IPS-15b (cell line): Measurements from ENCODE around the gene ZNRF3.
"Not testable (repeated sequence)": the region's sequence is repeated elsewhere in the genome, so short reads cannot be mapped to it uniquely, and the experiment has no call there.

Experiments used
- H3K27me3 ChIP-seq: one replicate; pipeline ENCODE4 v1.6.1; 2013; ENCODE audit warnings: low read length; ENCODE audit not compliant: control insufficient read depth, insufficient read depth
- H3K36me3 ChIP-seq: one replicate; pipeline ENCODE4 v1.6.1; 2013; ENCODE audit warnings: low read length; ENCODE audit not compliant: control insufficient read depth, insufficient read depth
- H3K4me1 ChIP-seq: one replicate; pipeline ENCODE4 v1.6.1; 2013; ENCODE audit warnings: mild to moderate bottlenecking, low read length; ENCODE audit not compliant: control insufficient read depth, insufficient read depth
- H3K4me3 ChIP-seq: one replicate; pipeline ENCODE4 v1.5.1; 2013; ENCODE audit warnings: low read depth, low read length
- H3K9ac ChIP-seq: one replicate; pipeline ENCODE4 v1.6.1; 2013; ENCODE audit warnings: low read depth, mild to moderate bottlenecking, low read length
- H3K9me3 ChIP-seq: one replicate; pipeline ENCODE4 v1.6.1; 2013; ENCODE audit warnings: mild to moderate bottlenecking, low read length; ENCODE audit not compliant: control insufficient read depth, insufficient read depth

Gene ZNRF3

GRCh38 chr22:28995551-28995950 is 112.2 kb downstream of the ZNRF3 start:
- Histone ChIP-seq H3K9ac (no peak overlapping the region), H3K36me3 (peaks cover 3% of the 10 kb centered on the region), H3K4me1 (peaks cover 7% of the 10 kb centered on the region), H3K9me3 (no peaks in the 10 kb centered on the region), H3K27me3 (no peaks in the 10 kb centered on the region), H3K4me3 (no peak overlapping the region)

GRCh38 chr22:28997342-28997741 is 114.0 kb downstream of the ZNRF3 start:
- H3K36me3 ChIP-seq, result no peaks in the 10 kb centered on the region
- no peak overlapping the region for H3K9ac ChIP-seq
- H3K4me1 ChIP-seq, result peaks cover 9% of the 10 kb centered on the region
- H3K4me3 ChIP-seq, result no peak overlapping the region
- H3K27me3 ChIP-seq, result no peaks in the 10 kb centered on the region
- no peaks in the 10 kb centered on the region for H3K9me3 ChIP-seq

GRCh38 chr22:28998681-28999080 is 115.3 kb downstream of the ZNRF3 start:
- Histone ChIP-seq H3K27me3 (no peaks in the 10 kb centered on the region), H3K4me3 (no peak overlapping the region), H3K9ac (no peak overlapping the region), H3K9me3 (no peaks in the 10 kb centered on the region), H3K4me1 (peaks cover 9% of the 10 kb centered on the region), H3K36me3 (no peaks in the 10 kb centered on the region)

GRCh38 chr22:28999510-28999909 is 116.1 kb downstream of the ZNRF3 start:
- no peak overlapping the region for H3K4me3 ChIP-seq
- H3K27me3 ChIP-seq, result no peaks in the 10 kb centered on the region
- H3K4me1 ChIP-seq, result peaks cover 16% of the 10 kb centered on the region
- H3K36me3 ChIP-seq, result no peaks in the 10 kb centered on the region
- no peaks in the 10 kb centered on the region for H3K9me3 ChIP-seq
- no peak overlapping the region for H3K9ac ChIP-seq

- Histone ChIP-seq H3K9me3 (no peaks in the 10 kb centered on the region), H3K36me3 (no peaks in the 10 kb centered on the region), H3K4me1 (peaks cover 19% of the 10 kb centered on the region), H3K9ac (no peak overlapping the region), H3K4me3 (no peak overlapping the region), H3K27me3 (no peaks in the 10 kb centered on the region)
These were observed 116.7 kb downstream of the ZNRF3 start for GRCh38 chr22:28999919-29000556.

GRCh38 chr22:29000641-29001040 is 117.3 kb downstream of the ZNRF3 start:
- no peaks in the 10 kb centered on the region for H3K9me3 ChIP-seq
- H3K27me3 ChIP-seq, result no peaks in the 10 kb centered on the region
- no peaks in the 10 kb centered on the region for H3K36me3 ChIP-seq
- no peak overlapping the region for H3K4me3 ChIP-seq
- H3K9ac ChIP-seq, result no peak overlapping the region
- peaks cover 24% of the 10 kb centered on the region for H3K4me1 ChIP-seq

GRCh38 chr22:29002603-29003002 is 119.2 kb downstream of the ZNRF3 start:
- Histone ChIP-seq H3K9me3 (no peaks in the 10 kb centered on the region), H3K36me3 (no peaks in the 10 kb centered on the region), H3K27me3 (no peaks in the 10 kb centered on the region), H3K4me1 (peaks cover 28% of the 10 kb centered on the region), H3K9ac (no peak overlapping the region), H3K4me3 (no peak overlapping the region)

GRCh38 chr22:29003552-29003951 is 120.2 kb downstream of the ZNRF3 start:
- Histone ChIP-seq H3K9me3 (no peaks in the 10 kb centered on the region), H3K4me3 (no peak overlapping the region), H3K4me1 (peaks cover 28% of the 10 kb centered on the region), H3K27me3 (no peaks in the 10 kb centered on the region), H3K9ac (no peak overlapping the region), H3K36me3 (no peaks in the 10 kb centered on the region)

- Histone ChIP-seq H3K9me3 (no peaks in the 10 kb centered on the region), H3K36me3 (no peaks in the 10 kb centered on the region), H3K9ac (no peak overlapping the region), H3K4me3 (no peak overlapping the region), H3K4me1 (peaks cover 34% of the 10 kb centered on the region), H3K27me3 (no peaks in the 10 kb centered on the region)
These were observed 120.7 kb downstream of the ZNRF3 start for GRCh38 chr22:29003975-29004646.

- no peaks in the 10 kb centered on the region for H3K9me3 ChIP-seq
- no peak overlapping the region for H3K4me3 ChIP-seq
- no peaks in the 10 kb centered on the region for H3K27me3 ChIP-seq
- no peaks in the 10 kb centered on the region for H3K36me3 ChIP-seq
- peaks cover 33% of the 10 kb centered on the region for H3K4me1 ChIP-seq
- H3K9ac ChIP-seq, result no peak overlapping the region
These were observed 121.4 kb downstream of the ZNRF3 start for GRCh38 chr22:29004647-29005371.

GRCh38 chr22:29005754-29006153 is 122.4 kb downstream of the ZNRF3 start:
- H3K36me3 ChIP-seq, H3K9me3 ChIP-seq, H3K27me3 ChIP-seq, H3K9ac ChIP-seq, H3K4me3 ChIP-seq: not testable (repeated sequence)
- H3K4me1 ChIP-seq, result peaks cover 27% of the 10 kb centered on the region

GRCh38 chr22:29006346-29006745 is 123.0 kb downstream of the ZNRF3 start:
- no peaks in the 10 kb centered on the region for H3K27me3 ChIP-seq
- no peaks in the 10 kb centered on the region for H3K9me3 ChIP-seq
- no peaks in the 10 kb centered on the region for H3K36me3 ChIP-seq
- peaks cover 27% of the 10 kb centered on the region for H3K4me1 ChIP-seq
- H3K4me3 ChIP-seq, result no peak overlapping the region
- H3K9ac ChIP-seq, result no peak overlapping the region
